Osteocyte (in vitro differentiated cells): Measurements from ENCODE around the gene AKAP9. TPM values are rescaled to one million over a fixed set of nuclear protein-coding genes. Genes with fewer than 3 reads are reported as not detected.

ENCODE experiments used
- DNase-seq: peaks from one replicate; pipeline ENCODE4 v3.0.0; 2021; ENCODE audit warnings: mixed read lengths; ENCODE audit not compliant: unreplicated experiment; ENCODE audit errors: extremely low spot score
- H3K27ac Mint-ChIP-seq: one replicate; pipeline ENCODE4 v1.8.0; 2021; ENCODE audit warnings: mild to moderate bottlenecking, mixed read lengths; ENCODE audit not compliant: unreplicated experiment
- H3K27me3 Mint-ChIP-seq: one replicate; pipeline ENCODE4 v1.8.0; 2021; ENCODE audit warnings: mixed read lengths; ENCODE audit not compliant: unreplicated experiment
- H3K36me3 Mint-ChIP-seq: one replicate; pipeline ENCODE4 v1.8.0; 2021; ENCODE audit warnings: mixed read lengths; ENCODE audit not compliant: unreplicated experiment
- H3K4me1 Mint-ChIP-seq: one replicate; pipeline ENCODE4 v1.8.0; 2021; ENCODE audit warnings: mixed read lengths; ENCODE audit not compliant: unreplicated experiment
- H3K4me3 Mint-ChIP-seq: one replicate; pipeline ENCODE4 v1.8.0; 2021; ENCODE audit warnings: mild to moderate bottlenecking, moderate library complexity, mixed read lengths; ENCODE audit not compliant: unreplicated experiment
- H3K9me3 Mint-ChIP-seq: one replicate; pipeline ENCODE4 v1.8.0; 2021; ENCODE audit warnings: mixed read lengths; ENCODE audit not compliant: unreplicated experiment
- CTCF ChIP-seq: fragments of 200-600 bp; sonication (generic); IDR thresholded peaks from 2 replicates; pipeline ENCODE4 v1.5.0; 2021; ENCODE audit warnings: antibody characterized with exemption, mild to moderate bottlenecking, moderate library complexity
- total RNA-seq: library from RNA; stranded (reverse); gene quantifications from 2 replicates; pipeline ENCODE4 v1.2.1, GENCODE V29; 2021

The AKAP9 gene
- total RNA-seq, 1 donor from 2014 or later = 47.2 TPM

GRCh38 chr7:92028226-92028625 lies 87.6 kb downstream of the AKAP9 start:
- Mint-ChIP-seq H3K9me3 (no peaks in the 10 kb centered on the region), H3K27ac (no peak overlapping the region), H3K4me3 (no peak overlapping the region), H3K27me3 (no peaks in the 10 kb centered on the region), H3K36me3 (peaks cover 37% of the 10 kb centered on the region), H3K4me1 (peaks cover 12% of the 10 kb centered on the region)
- DNase-seq = no peak
- no peak for TF ChIP-seq CTCF

- no peak for TF ChIP-seq CTCF
- Mint-ChIP-seq H3K27me3 (no peaks in the 10 kb centered on the region), H3K4me1 (peaks cover 12% of the 10 kb centered on the region), H3K36me3 (peaks cover 33% of the 10 kb centered on the region), H3K4me3 (no peak overlapping the region), H3K27ac (no peak overlapping the region), H3K9me3 (no peaks in the 10 kb centered on the region)
- no peak for DNase-seq
These were observed 88.0 kb downstream of the AKAP9 start for GRCh38 chr7:92028686-92029085.

GRCh38 chr7:92034116-92034515 lies 93.5 kb downstream of the AKAP9 start:
- Mint-ChIP-seq H3K36me3 (peaks cover 37% of the 10 kb centered on the region), H3K27me3 (no peaks in the 10 kb centered on the region), H3K27ac (peak overlapping the region; percentile 6), H3K4me1 (no peaks in the 10 kb centered on the region), H3K9me3 (no peaks in the 10 kb centered on the region), H3K4me3 (no peak overlapping the region)
- TF ChIP-seq CTCF = no peak
- DNase-seq = no peak

- no peaks in the 10 kb centered on the region for H3K9me3 Mint-ChIP-seq
- DNase-seq = no peak
- no peak for TF ChIP-seq CTCF
- no peaks in the 10 kb centered on the region for H3K4me1 Mint-ChIP-seq
- H3K27me3 Mint-ChIP-seq = no peaks in the 10 kb centered on the region
- no peak overlapping the region for H3K27ac Mint-ChIP-seq
- H3K36me3 Mint-ChIP-seq = peaks cover 36% of the 10 kb centered on the region
- no peak overlapping the region for H3K4me3 Mint-ChIP-seq
These were observed 94.9 kb downstream of the AKAP9 start for GRCh38 chr7:92035576-92035975.

GRCh38 chr7:92039900-92040299 lies 99.2 kb downstream of the AKAP9 start:
- TF ChIP-seq CTCF = no peak
- no peaks in the 10 kb centered on the region for H3K4me1 Mint-ChIP-seq
- no peak overlapping the region for H3K4me3 Mint-ChIP-seq
- peaks cover 31% of the 10 kb centered on the region for H3K36me3 Mint-ChIP-seq
- H3K27ac Mint-ChIP-seq = no peak overlapping the region
- H3K27me3 Mint-ChIP-seq = no peaks in the 10 kb centered on the region
- H3K9me3 Mint-ChIP-seq = no peaks in the 10 kb centered on the region
- DNase-seq = no peak
